ENCODE measurements around the gene GMPS. TPM values are rescaled to one million over a fixed set of nuclear protein-coding genes. Genes with fewer than 3 reads are reported as not detected.

The GMPS gene
- total and polyA plus RNA-seq, 2 donors (not counting 3 experiments of a cell fraction or from before 2014, with no cell fraction given): 18.7 to 67.5 TPM

GRCh38 chr3:155880286-155880685, 9.8 kb downstream of the GMPS start:
- Histone ChIP-seq H3K27me3 (ENCODE audit: control insufficient read depth in 2 of 2, insufficient read depth in 2 of 2, low read length in 2 of 2) (no peaks in the 10 kb centered on the region), H3K9me1 (replicated peaks; ENCODE audit: control insufficient read depth, extremely low read depth, insufficient read depth, low read length) (no peaks in the 10 kb centered on the region), H2AFZ (ENCODE audit: low read depth, low read length) (no peak overlapping the region), H4K20me1 (replicated peaks; ENCODE audit: control insufficient read depth, extremely low read depth, insufficient read depth, low read length) (peaks cover 9% of the 10 kb centered on the region), H3K4me2 (ENCODE audit: insufficient read depth, low read length) (no peak overlapping the region), H3K27ac (ENCODE audit: insufficient read depth, low read depth, low read length) (no peak overlapping the region), H3K4me3 (replicated peaks in 1 of 3; ENCODE audit: insufficient read depth in 1 of 3, low read depth in 1 of 3, low read length in 3 of 3) (no peak overlapping the region), H3K36me3 (ENCODE audit: control insufficient read depth in 2 of 2, extremely low read depth in 1 of 2, insufficient read depth in 2 of 2, low read length in 2 of 2) (no peaks in the 10 kb centered on the region), H3K4me1 (ENCODE audit: control insufficient read depth, extremely low read depth, insufficient read depth, low read length) (no peaks in the 10 kb centered on the region), H3K79me2 (ENCODE audit: control insufficient read depth, insufficient read depth, low read length) (peaks cover 94% of the 10 kb centered on the region), H3K9ac (replicated peaks; ENCODE audit: extremely low read depth, insufficient read depth, low read length) (no peak overlapping the region), H3K9me3 (replicated peaks; ENCODE audit: control insufficient read depth, insufficient read depth, low read length) (no peaks in the 10 kb centered on the region)
- no TSS peak for BruUV-seq (replicated peaks)
- ChIA-PET POLR2A (interaction anchor here (0.7 kb wide), 1 partner anchor 11 kb away, joined by 4 read pairs; no protein-coding TSS in a partner anchor), CTCF (no interaction called here)
- no peak for TF ChIP-seq POLR2A (IDR thresholded peaks at IDR 0.05; ENCODE audit: low read depth, low read length)
- TF ChIP-seq POLR2AphosphoS5 (IDR thresholded peaks at IDR 0.05; ENCODE audit: insufficient read depth, low read depth, low read length): no peak
- TF ChIP-seq, protein P1, sequence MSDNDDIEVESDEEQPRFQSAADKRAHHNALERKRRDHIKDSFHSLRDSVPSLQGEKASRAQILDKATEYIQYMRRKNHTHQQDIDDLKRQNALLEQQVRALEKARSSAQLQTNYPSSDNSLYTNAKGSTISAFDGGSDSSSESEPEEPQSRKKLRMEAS (IDR thresholded peaks at IDR 0.05; ENCODE audit: insufficient read depth, insufficient read length): no peak
- TF ChIP-seq EZH2 (IDR thresholded peaks at IDR 0.05; ENCODE audit: borderline replicate concordance, low read depth, low read length, severe bottlenecking): no peak
- TF ChIP-seq, protein P2, sequence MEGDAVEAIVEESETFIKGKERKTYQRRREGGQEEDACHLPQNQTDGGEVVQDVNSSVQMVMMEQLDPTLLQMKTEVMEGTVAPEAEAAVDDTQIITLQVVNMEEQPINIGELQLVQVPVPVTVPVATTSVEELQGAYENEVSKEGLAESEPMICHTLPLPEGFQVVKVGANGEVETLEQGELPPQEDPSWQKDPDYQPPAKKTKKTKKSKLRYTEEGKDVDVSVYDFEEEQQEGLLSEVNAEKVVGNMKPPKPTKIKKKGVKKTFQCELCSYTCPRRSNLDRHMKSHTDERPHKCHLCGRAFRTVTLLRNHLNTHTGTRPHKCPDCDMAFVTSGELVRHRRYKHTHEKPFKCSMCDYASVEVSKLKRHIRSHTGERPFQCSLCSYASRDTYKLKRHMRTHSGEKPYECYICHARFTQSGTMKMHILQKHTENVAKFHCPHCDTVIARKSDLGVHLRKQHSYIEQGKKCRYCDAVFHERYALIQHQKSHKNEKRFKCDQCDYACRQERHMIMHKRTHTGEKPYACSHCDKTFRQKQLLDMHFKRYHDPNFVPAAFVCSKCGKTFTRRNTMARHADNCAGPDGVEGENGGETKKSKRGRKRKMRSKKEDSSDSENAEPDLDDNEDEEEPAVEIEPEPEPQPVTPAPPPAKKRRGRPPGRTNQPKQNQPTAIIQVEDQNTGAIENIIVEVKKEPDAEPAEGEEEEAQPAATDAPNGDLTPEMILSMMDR (IDR thresholded peaks at IDR 0.05; ENCODE audit: extremely low read depth in 1 of 2, insufficient read depth in 1 of 2, low read depth in 1 of 2, low read length in 2 of 2): no peak
- TF ChIP-seq MYC (IDR thresholded peaks at IDR 0.05; ENCODE audit: low read depth, low read length): no peak
- no peak for TF ChIP-seq FOS (IDR thresholded peaks at IDR 0.05; ENCODE audit: borderline replicate concordance, insufficient read depth, low read length)
- no peak for TF ChIP-seq JUN (IDR thresholded peaks at IDR 0.05; ENCODE audit: borderline replicate concordance, insufficient read depth, insufficient read length, low read depth)
- TF ChIP-seq GATA2 (IDR thresholded peaks at IDR 0.05; ENCODE audit: insufficient read depth, insufficient read length, low read depth, low read length): no peak
- intact Hi-C loops (cut with micrococcal nuclease) (no loop called here), dilution Hi-C loops (cut with MboI; ENCODE audit: extremely low pct_ligation_motif_present, low sequenced_read_pairs) (no loop called here)
- DNase-seq (ENCODE audit: low read depth, low spot score) (no peak), FAIRE-seq (no peak)
